Measurements from ENCODE around the gene NUCB1.
A peak's percentile ranks its signal among the peaks of the same experiment; 100 is the strongest.

The NUCB1 gene

DNA sequence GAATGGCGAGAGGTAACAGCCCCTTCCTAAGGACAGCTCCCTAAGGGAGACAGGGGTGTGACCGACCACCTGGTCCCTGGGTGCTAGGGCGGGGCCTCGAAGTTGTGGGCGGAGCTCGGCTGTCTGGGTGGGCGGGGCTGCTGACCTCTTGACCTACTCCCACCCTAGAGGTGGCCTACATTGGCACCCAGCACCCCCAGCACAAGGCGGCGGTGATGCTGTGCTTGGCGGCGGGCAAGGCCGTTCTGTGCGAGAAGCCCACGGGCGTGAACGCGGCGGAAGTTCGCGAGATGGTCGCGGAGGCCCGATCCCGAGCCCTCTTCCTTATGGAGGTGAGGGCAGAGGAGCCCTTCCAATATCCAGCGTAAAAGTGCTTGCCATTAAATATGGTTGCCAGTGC is 35.8 kb downstream of the NUCB1 start:
- TF ChIP-seq, protein P1, sequence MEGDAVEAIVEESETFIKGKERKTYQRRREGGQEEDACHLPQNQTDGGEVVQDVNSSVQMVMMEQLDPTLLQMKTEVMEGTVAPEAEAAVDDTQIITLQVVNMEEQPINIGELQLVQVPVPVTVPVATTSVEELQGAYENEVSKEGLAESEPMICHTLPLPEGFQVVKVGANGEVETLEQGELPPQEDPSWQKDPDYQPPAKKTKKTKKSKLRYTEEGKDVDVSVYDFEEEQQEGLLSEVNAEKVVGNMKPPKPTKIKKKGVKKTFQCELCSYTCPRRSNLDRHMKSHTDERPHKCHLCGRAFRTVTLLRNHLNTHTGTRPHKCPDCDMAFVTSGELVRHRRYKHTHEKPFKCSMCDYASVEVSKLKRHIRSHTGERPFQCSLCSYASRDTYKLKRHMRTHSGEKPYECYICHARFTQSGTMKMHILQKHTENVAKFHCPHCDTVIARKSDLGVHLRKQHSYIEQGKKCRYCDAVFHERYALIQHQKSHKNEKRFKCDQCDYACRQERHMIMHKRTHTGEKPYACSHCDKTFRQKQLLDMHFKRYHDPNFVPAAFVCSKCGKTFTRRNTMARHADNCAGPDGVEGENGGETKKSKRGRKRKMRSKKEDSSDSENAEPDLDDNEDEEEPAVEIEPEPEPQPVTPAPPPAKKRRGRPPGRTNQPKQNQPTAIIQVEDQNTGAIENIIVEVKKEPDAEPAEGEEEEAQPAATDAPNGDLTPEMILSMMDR (conservative IDR thresholded peaks at IDR 0.05; ENCODE audit: low read depth): no peak
- ChIA-PET POLR2A (ENCODE audit: low non-redundant PET) (no interaction called here), CTCF (interaction anchor here (0.7 kb wide), 1 partner anchor 158 kb away, joined by 4 read pairs; no protein-coding TSS in a partner anchor)
- DNase-seq (ENCODE audit: low spot score): no peak
- H3K27ac ChIP-seq: no peak overlapping the region

GRCh38 chr19:48938256-48938655 is 38.1 kb downstream of the NUCB1 start:
- TF ChIP-seq, protein P1 (conservative IDR thresholded peaks at IDR 0.05; ENCODE audit: low read depth): no peak
- H3K27ac ChIP-seq: no peak overlapping the region
- POLR2A ChIA-PET (ENCODE audit: low non-redundant PET): no interaction called here
- DNase-seq (ENCODE audit: low spot score): no peak
- CTCF ChIA-PET: no interaction called here

- CTCF ChIA-PET: interaction anchor here (0.6 kb wide), 2 partner anchors 17 to 276 kb away, joined by 4 read pairs; no protein-coding TSS in a partner anchor
- H3K27ac ChIP-seq: no peak overlapping the region
- POLR2A ChIA-PET (ENCODE audit: low non-redundant PET): no interaction called here
- TF ChIP-seq, protein P1 (conservative IDR thresholded peaks at IDR 0.05; ENCODE audit: low read depth): no peak
- DNase-seq (ENCODE audit: low spot score): no peak
Measured at GRCh38 chr19:48940902-48941301, 40.8 kb downstream of the NUCB1 start.

DNA sequence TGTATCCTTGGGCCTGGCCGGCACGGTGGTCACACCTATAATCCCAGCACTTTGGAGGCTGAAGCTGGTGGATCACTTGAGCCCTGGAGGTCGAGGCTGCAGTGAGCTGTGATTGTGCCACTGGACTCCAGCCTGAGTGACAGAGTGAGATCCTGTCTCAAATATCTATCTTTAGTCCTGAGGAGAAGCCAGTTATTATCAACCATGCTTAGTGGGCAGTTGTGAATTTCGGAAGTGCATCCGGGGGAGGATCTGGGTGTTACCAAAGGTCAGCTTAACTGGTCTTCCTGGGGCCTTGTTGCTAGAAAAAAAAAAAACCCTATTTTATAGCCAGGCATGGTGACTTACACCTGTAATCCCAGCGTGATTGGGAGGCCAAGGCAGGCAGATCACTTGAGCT is 43.0 kb downstream of the NUCB1 start:
- ChIA-PET POLR2A (ENCODE audit: low non-redundant PET) (no interaction called here), CTCF (interaction anchor here (0.7 kb wide), 2 partner anchors 74 to 172 kb away, joined by 3 read pairs; no protein-coding TSS in a partner anchor)
- no peak for DNase-seq (ENCODE audit: low spot score)
- TF ChIP-seq, protein P1 (conservative IDR thresholded peaks at IDR 0.05; ENCODE audit: low read depth): no peak
- no peak overlapping the region for H3K27ac ChIP-seq

GRCh38 chr19:48945415-48945814 is 45.3 kb downstream of the NUCB1 start:
- H3K27ac ChIP-seq: peak overlapping the region; percentile 4; the same call in 1 of the 2 replicates
- ChIA-PET POLR2A (ENCODE audit: low non-redundant PET) (no interaction called here), CTCF (no interaction called here)
- DNase-seq (ENCODE audit: low spot score): no peak
- TF ChIP-seq, protein P1 (conservative IDR thresholded peaks at IDR 0.05; ENCODE audit: low read depth): no peak

GRCh38 chr19:48945817-48946216 is 45.7 kb downstream of the NUCB1 start:
- DNase-seq (ENCODE audit: low spot score): no peak
- TF ChIP-seq, protein P1 (conservative IDR thresholded peaks at IDR 0.05; ENCODE audit: low read depth): no peak
- POLR2A ChIA-PET (ENCODE audit: low non-redundant PET): no interaction called here
- CTCF ChIA-PET: interaction anchor here (0.5 kb wide), 1 partner anchor 68 kb away, joined by 3 read pairs; no protein-coding TSS in a partner anchor
- H3K27ac ChIP-seq: peak overlapping the region; percentile 4; the same call in 1 of the 2 replicates

Measured in RWPE1 (cell line).